HG03064 (cell line): ENCODE results near the gene GNS.
A peak's percentile ranks its signal among the peaks of the same experiment; 100 is the strongest.

Source experiments
- ATAC-seq: cut with Tn5 transposase; IDR thresholded peaks from one replicate; pipeline ENCODE4 v1.9.1; 2021; ENCODE audit warnings: low read depth; ENCODE audit not compliant: unreplicated experiment

Gene GNS

GRCh38 chr12:64680235-64680634 lies 79.0 kb downstream of the GNS start:
- ATAC-seq, result no peak

GRCh38 chr12:64679487-64680001 lies 79.7 kb downstream of the GNS start:
- ATAC-seq, result peak; percentile 68

GRCh38 chr12:64678835-64679234 lies 80.4 kb downstream of the GNS start:
- no peak for ATAC-seq

GRCh38 chr12:64678248-64678647 lies 81.0 kb downstream of the GNS start:
- no peak for ATAC-seq

GRCh38 chr12:64675795-64676194 lies 83.4 kb downstream of the GNS start:
- no peak for ATAC-seq

- no peak for ATAC-seq
Measured at GRCh38 chr12:64674367-64674922, 84.8 kb downstream of the GNS start.

- ATAC-seq, result no peak
Measured at GRCh38 chr12:64673490-64674169, 85.6 kb downstream of the GNS start.

GRCh38 chr12:64672925-64673409 lies 86.2 kb downstream of the GNS start:
- no peak for ATAC-seq

GRCh38 chr12:64671681-64672080 lies 87.5 kb downstream of the GNS start:
- ATAC-seq, result no peak

GRCh38 chr12:64670919-64671639 lies 88.1 kb downstream of the GNS start:
- ATAC-seq, result no peak

- no peak for ATAC-seq
Measured at GRCh38 chr12:64670019-64670418, 89.2 kb downstream of the GNS start.

- ATAC-seq, result peak; percentile 78
Measured at GRCh38 chr12:64669270-64669842, 89.8 kb downstream of the GNS start.

- ATAC-seq, result no peak
Measured at GRCh38 chr12:64667793-64668192, 91.4 kb downstream of the GNS start.

GRCh38 chr12:64666054-64666914 lies 92.9 kb downstream of the GNS start:
- peak; percentile 38 for ATAC-seq

GRCh38 chr12:64665514-64665913 lies 93.7 kb downstream of the GNS start:
- no peak for ATAC-seq
